ENCODE measurements around the gene TFPI.

Gene TFPI

GRCh38 chr2:187497140-187497539, 57.1 kb downstream of the TFPI start:
- H3K4ac ChIP-seq (ENCODE audit: low read depth in 1 of 2, low read length in 2 of 2) = no peak overlapping the region
- DNase-seq = no peak
- peaks cover 1% of the 10 kb centered on the region for H3K4me1 ChIP-seq (ENCODE audit: control insufficient read depth, insufficient read depth, low read depth, low read length)
- H3K14ac ChIP-seq (ENCODE audit: low read length in 2 of 2) = no peak overlapping the region
- no peak overlapping the region for H3K27ac ChIP-seq (ENCODE audit: low read length, poor library complexity, severe bottlenecking)
- H2BK5ac ChIP-seq (ENCODE audit: low read depth, low read length, poor library complexity, severe bottlenecking) = no peak overlapping the region
- H2BK120ac ChIP-seq (ENCODE audit: low read depth, low read length) = no peak overlapping the region
- peaks cover 6% of the 10 kb centered on the region for H3K79me1 ChIP-seq (replicated peaks; ENCODE audit: low read length, poor library complexity, severe bottlenecking)
- H3K4me2 ChIP-seq (ENCODE audit: low read length, poor library complexity, severe bottlenecking) = no peak overlapping the region
- no peak overlapping the region for H2BK15ac ChIP-seq (ENCODE audit: low read depth, poor library complexity, severe bottlenecking)
- no peak overlapping the region for H3K9ac ChIP-seq (ENCODE audit: low read length)
- no peak overlapping the region for H3K4me3 ChIP-seq (ENCODE audit: insufficient read depth in 1 of 2, low read depth in 1 of 2, low read length in 2 of 2)
- H2AFZ ChIP-seq (ENCODE audit: low read depth, low read length) = no peak overlapping the region
- H3K27me3 ChIP-seq (ENCODE audit: control insufficient read depth in 1 of 2, insufficient read depth in 1 of 2, low read length in 2 of 2) = no peaks in the 10 kb centered on the region
- H2BK12ac ChIP-seq (ENCODE audit: low read length in 2 of 2) = no peak overlapping the region
- H4K91ac ChIP-seq (ENCODE audit: low read length) = no peak overlapping the region
- no CpG with 5 or more reads among the region's 2 CpGs for WGBS
- H3K9me3 ChIP-seq (ENCODE audit: control insufficient read depth, low read length) = peaks cover 12% of the 10 kb centered on the region
- no peak overlapping the region for H3K18ac ChIP-seq (ENCODE audit: low read depth in 1 of 2, low read length in 2 of 2)
- H4K8ac ChIP-seq (ENCODE audit: low read length) = no peak overlapping the region
- H3K36me3 ChIP-seq (ENCODE audit: control insufficient read depth in 1 of 2, insufficient read depth in 2 of 2, low read depth in 1 of 2, low read length in 2 of 2) = peaks cover 6 to 40% of the 10 kb centered on the region in 2 experiments
- no peak overlapping the region for H3K23ac ChIP-seq (ENCODE audit: low read length in 2 of 2)
- no peak overlapping the region for H2AK5ac ChIP-seq (ENCODE audit: low read length, severe bottlenecking)

- no peaks in the 10 kb centered on the region for H3K27me3 ChIP-seq (ENCODE audit: control insufficient read depth in 1 of 2, insufficient read depth in 1 of 2, low read length in 2 of 2)
- no peak overlapping the region for H3K14ac ChIP-seq (ENCODE audit: low read length in 2 of 2)
- H2AFZ ChIP-seq (ENCODE audit: low read depth, low read length) = no peak overlapping the region
- no peak overlapping the region for H3K23ac ChIP-seq (ENCODE audit: low read length in 2 of 2)
- no peak overlapping the region for H2BK5ac ChIP-seq (ENCODE audit: low read depth, low read length, poor library complexity, severe bottlenecking)
- H4K91ac ChIP-seq (ENCODE audit: low read length) = no peak overlapping the region
- H4K8ac ChIP-seq (ENCODE audit: low read length) = no peak overlapping the region
- no peak overlapping the region for H3K18ac ChIP-seq (ENCODE audit: low read depth in 1 of 2, low read length in 2 of 2)
- H2AK5ac ChIP-seq (ENCODE audit: low read length, severe bottlenecking) = no peak overlapping the region
- H3K79me1 ChIP-seq (replicated peaks; ENCODE audit: low read length, poor library complexity, severe bottlenecking) = peaks cover 5% of the 10 kb centered on the region
- peaks cover 6 to 40% of the 10 kb centered on the region in 2 experiments for H3K36me3 ChIP-seq (ENCODE audit: control insufficient read depth in 1 of 2, insufficient read depth in 2 of 2, low read depth in 1 of 2, low read length in 2 of 2)
- H3K27ac ChIP-seq (ENCODE audit: low read length, poor library complexity, severe bottlenecking) = no peak overlapping the region
- no peaks in the 10 kb centered on the region for H3K4me1 ChIP-seq (ENCODE audit: control insufficient read depth, insufficient read depth, low read depth, low read length)
- no CpG with 5 or more reads among the region's 1 CpG for WGBS
- DNase-seq = no peak
- no peak overlapping the region for H2BK15ac ChIP-seq (ENCODE audit: low read depth, poor library complexity, severe bottlenecking)
- H2BK12ac ChIP-seq (ENCODE audit: low read length in 2 of 2) = no peak overlapping the region
- H3K9ac ChIP-seq (ENCODE audit: low read length) = no peak overlapping the region
- H3K4me2 ChIP-seq (ENCODE audit: low read length, poor library complexity, severe bottlenecking) = no peak overlapping the region
- H3K4ac ChIP-seq (ENCODE audit: low read depth in 1 of 2, low read length in 2 of 2) = no peak overlapping the region
- H3K4me3 ChIP-seq (ENCODE audit: insufficient read depth in 1 of 2, low read depth in 1 of 2, low read length in 2 of 2) = no peak overlapping the region
- H3K9me3 ChIP-seq (ENCODE audit: control insufficient read depth, low read length) = peaks cover 12% of the 10 kb centered on the region
- no peak overlapping the region for H2BK120ac ChIP-seq (ENCODE audit: low read depth, low read length)
Measured at GRCh38 chr2:187495324-187495723, 58.9 kb downstream of the TFPI start.

DNA sequence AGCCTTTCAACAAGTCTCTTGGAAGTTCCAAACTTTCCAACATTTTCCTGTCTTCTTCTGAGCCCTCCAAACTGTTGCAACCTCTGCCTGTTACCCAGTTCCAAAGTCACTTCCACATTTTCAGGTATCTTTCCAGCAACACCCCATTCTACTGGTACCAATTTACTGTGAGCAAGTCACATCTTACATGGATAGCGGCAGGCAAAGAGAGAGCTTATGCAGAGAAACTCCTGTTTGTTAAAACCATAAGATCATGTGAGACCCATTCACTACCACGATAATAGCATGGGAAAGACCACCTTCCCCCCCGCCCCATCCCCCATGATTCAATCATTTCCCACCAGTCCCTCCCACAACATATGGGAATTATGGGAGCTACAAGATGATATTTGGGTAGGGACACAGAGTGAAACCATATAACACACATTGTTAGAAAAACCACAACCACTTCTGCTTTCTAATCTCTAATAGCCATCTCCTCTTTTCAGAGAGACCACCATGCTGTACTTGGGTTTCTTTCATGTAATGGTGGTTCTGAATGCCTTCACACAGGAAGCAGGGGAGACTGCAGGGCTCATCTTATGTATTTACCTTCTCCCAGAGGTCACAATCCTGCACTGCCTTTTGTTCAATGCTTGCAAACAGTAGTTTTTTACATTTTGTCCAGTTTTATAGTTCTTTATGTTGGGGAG, 60.2 kb downstream of the TFPI start:
- Histone ChIP-seq H3K23ac (ENCODE audit: low read length in 2 of 2) (no peak overlapping the region), H3K4me2 (ENCODE audit: low read length, poor library complexity, severe bottlenecking) (no peak overlapping the region), H3K9me3 (ENCODE audit: control insufficient read depth, low read length) (peaks cover 12% of the 10 kb centered on the region), H3K9ac (ENCODE audit: low read length) (no peak overlapping the region), H3K4me3 (ENCODE audit: insufficient read depth in 1 of 2, low read depth in 1 of 2, low read length in 2 of 2) (no peak overlapping the region), H2AFZ (ENCODE audit: low read depth, low read length) (no peak overlapping the region), H3K36me3 (ENCODE audit: control insufficient read depth in 1 of 2, insufficient read depth in 2 of 2, low read depth in 1 of 2, low read length in 2 of 2) (peaks cover 6 to 40% of the 10 kb centered on the region in 2 experiments), H2BK12ac (ENCODE audit: low read length in 2 of 2) (no peak overlapping the region), H3K27me3 (ENCODE audit: control insufficient read depth in 1 of 2, insufficient read depth in 1 of 2, low read length in 2 of 2) (no peaks in the 10 kb centered on the region), H3K18ac (ENCODE audit: low read depth in 1 of 2, low read length in 2 of 2) (no peak overlapping the region), H3K4ac (ENCODE audit: low read depth in 1 of 2, low read length in 2 of 2) (no peak overlapping the region), H2AK5ac (ENCODE audit: low read length, severe bottlenecking) (no peak overlapping the region), H3K14ac (ENCODE audit: low read length in 2 of 2) (no peak overlapping the region), H4K91ac (ENCODE audit: low read length) (no peak overlapping the region), H3K79me1 (replicated peaks; ENCODE audit: low read length, poor library complexity, severe bottlenecking) (peaks cover 5% of the 10 kb centered on the region), H3K27ac (ENCODE audit: low read length, poor library complexity, severe bottlenecking) (no peak overlapping the region), H2BK15ac (ENCODE audit: low read depth, poor library complexity, severe bottlenecking) (no peak overlapping the region), H2BK5ac (ENCODE audit: low read depth, low read length, poor library complexity, severe bottlenecking) (no peak overlapping the region), H2BK120ac (ENCODE audit: low read depth, low read length) (no peak overlapping the region), H3K4me1 (ENCODE audit: control insufficient read depth, insufficient read depth, low read depth, low read length) (no peaks in the 10 kb centered on the region), H4K8ac (ENCODE audit: low read length) (no peak overlapping the region)
- DNase-seq = no peak
- WGBS = 100% methylated on average over 2 of the region's 3 CpGs

DNA sequence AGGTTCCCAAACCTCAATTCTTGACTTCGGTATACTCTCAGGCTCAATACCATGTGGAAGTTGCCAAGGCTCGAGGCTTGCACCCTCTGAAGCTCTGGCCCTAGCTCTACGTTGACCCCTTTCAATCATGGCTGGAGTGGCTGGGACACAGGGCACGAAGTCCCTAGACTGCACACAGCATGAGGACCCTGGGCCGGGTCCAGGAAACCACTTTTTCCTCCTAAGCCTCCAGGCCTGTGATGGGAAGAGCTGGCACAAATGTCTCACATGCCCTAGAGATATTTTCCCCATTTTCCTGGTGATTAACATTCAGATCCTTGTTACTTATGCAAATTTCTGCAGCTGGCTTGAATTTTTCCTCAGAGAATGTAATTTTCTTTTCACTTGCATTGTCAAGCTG, 61.1 kb downstream of the TFPI start:
- Histone ChIP-seq H3K14ac (ENCODE audit: low read length in 2 of 2) (no peak overlapping the region), H3K27ac (ENCODE audit: low read length, poor library complexity, severe bottlenecking) (no peak overlapping the region), H2AFZ (ENCODE audit: low read depth, low read length) (no peak overlapping the region), H2BK120ac (ENCODE audit: low read depth, low read length) (no peak overlapping the region), H3K23ac (ENCODE audit: low read length in 2 of 2) (no peak overlapping the region), H3K4me2 (ENCODE audit: low read length, poor library complexity, severe bottlenecking) (no peak overlapping the region), H3K4me1 (ENCODE audit: control insufficient read depth, insufficient read depth, low read depth, low read length) (no peaks in the 10 kb centered on the region), H4K91ac (ENCODE audit: low read length) (no peak overlapping the region), H2BK15ac (ENCODE audit: low read depth, poor library complexity, severe bottlenecking) (no peak overlapping the region), H3K9ac (ENCODE audit: low read length) (no peak overlapping the region), H4K8ac (ENCODE audit: low read length) (no peak overlapping the region), H3K4ac (ENCODE audit: low read depth in 1 of 2, low read length in 2 of 2) (no peak overlapping the region), H3K18ac (ENCODE audit: low read depth in 1 of 2, low read length in 2 of 2) (no peak overlapping the region), H3K9me3 (ENCODE audit: control insufficient read depth, low read length) (peaks cover 12% of the 10 kb centered on the region), H3K27me3 (ENCODE audit: control insufficient read depth in 1 of 2, insufficient read depth in 1 of 2, low read length in 2 of 2) (no peaks in the 10 kb centered on the region), H3K36me3 (ENCODE audit: control insufficient read depth in 1 of 2, insufficient read depth in 2 of 2, low read depth in 1 of 2, low read length in 2 of 2) (peaks cover 6 to 40% of the 10 kb centered on the region in 2 experiments), H2AK5ac (ENCODE audit: low read length, severe bottlenecking) (no peak overlapping the region), H3K4me3 (ENCODE audit: insufficient read depth in 1 of 2, low read depth in 1 of 2, low read length in 2 of 2) (no peak overlapping the region), H2BK12ac (ENCODE audit: low read length in 2 of 2) (no peak overlapping the region), H2BK5ac (ENCODE audit: low read depth, low read length, poor library complexity, severe bottlenecking) (no peak overlapping the region), H3K79me1 (replicated peaks; ENCODE audit: low read length, poor library complexity, severe bottlenecking) (peaks cover 5% of the 10 kb centered on the region)
- 88% methylated on average over 5 of the region's 5 CpGs for WGBS
- DNase-seq = no peak
